ENCODE data around the gene CYP26C1. TPM values are rescaled to one million over a fixed set of nuclear protein-coding genes. Genes with fewer than 3 reads are reported as not detected.

CYP26C1 gene
- total and polyA plus RNA-seq, 8 donors = 7.0 TPM; not detected in 7

DNA sequence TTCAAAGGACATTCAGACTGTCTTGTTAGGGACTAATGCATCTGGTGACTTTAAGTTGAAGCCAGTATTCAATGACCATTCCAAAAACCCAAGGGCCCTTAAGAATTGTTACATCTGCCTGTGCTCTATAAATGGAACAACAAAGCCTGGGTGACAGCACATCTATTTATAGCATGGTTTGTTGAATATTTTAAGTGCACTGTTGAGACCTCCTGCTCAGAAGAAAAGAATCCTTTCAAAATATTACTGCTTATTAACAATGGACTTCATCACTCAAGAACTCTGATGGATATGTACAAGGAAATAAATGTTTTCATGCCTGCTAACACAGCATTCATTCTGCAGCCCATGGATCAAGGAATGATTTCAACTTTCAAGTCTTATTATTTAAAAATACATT is 33.1 kb upstream of the CYP26C1 start:
- Histone ChIP-seq H3K9me3 (peaks cover 0 to 5% (median 0%) of the 10 kb centered on the region in 4 donors), H3K4me3 (no peak overlapping the region), H3K27me3 (no peaks in the 10 kb centered on the region), H3K36me3 (peaks cover 0 to 20% (median 6%) of the 10 kb centered on the region in 4 donors), H3K4me1 (no peaks in the 10 kb centered on the region), H3K27ac (no peak overlapping the region)
- intact Hi-C loops (cut with DNase I; ENCODE audit: low total_unique reads) = no loop called here
- TF ChIP-seq, protein P1, sequence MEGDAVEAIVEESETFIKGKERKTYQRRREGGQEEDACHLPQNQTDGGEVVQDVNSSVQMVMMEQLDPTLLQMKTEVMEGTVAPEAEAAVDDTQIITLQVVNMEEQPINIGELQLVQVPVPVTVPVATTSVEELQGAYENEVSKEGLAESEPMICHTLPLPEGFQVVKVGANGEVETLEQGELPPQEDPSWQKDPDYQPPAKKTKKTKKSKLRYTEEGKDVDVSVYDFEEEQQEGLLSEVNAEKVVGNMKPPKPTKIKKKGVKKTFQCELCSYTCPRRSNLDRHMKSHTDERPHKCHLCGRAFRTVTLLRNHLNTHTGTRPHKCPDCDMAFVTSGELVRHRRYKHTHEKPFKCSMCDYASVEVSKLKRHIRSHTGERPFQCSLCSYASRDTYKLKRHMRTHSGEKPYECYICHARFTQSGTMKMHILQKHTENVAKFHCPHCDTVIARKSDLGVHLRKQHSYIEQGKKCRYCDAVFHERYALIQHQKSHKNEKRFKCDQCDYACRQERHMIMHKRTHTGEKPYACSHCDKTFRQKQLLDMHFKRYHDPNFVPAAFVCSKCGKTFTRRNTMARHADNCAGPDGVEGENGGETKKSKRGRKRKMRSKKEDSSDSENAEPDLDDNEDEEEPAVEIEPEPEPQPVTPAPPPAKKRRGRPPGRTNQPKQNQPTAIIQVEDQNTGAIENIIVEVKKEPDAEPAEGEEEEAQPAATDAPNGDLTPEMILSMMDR (IDR thresholded peaks at IDR 0.05) = no peak
- TF ChIP-seq EP300 (IDR thresholded peaks at IDR 0.05) (no peak), POLR2AphosphoS5 (IDR thresholded peaks at IDR 0.05) (no peak), POLR2A (IDR thresholded peaks at IDR 0.05) (no peak)
- DNase-seq = no peak

DNA sequence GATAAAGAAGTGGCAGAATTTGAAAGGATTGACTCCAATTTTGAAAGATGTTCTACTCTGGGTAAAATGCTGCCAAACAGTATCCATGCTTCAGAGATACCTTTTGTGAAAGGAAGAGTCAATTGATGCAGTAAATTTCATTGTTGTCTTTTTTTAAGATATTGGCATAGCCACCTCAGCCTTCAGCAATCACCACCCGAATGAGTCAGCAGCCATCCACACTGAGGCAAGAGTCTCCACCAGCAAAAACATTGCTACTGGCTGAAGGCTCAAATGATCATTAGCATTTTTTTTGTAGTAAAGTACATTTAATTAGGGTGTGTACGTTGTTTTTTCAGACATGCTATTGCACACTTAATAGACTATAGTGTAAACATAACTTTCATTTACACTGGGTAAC is 31.7 kb upstream of the CYP26C1 start:
- peaks cover 0 to 11% (median 1%) of the 10 kb centered on the region in 4 donors for H3K4me1 ChIP-seq
- no peak for TF ChIP-seq EP300 (IDR thresholded peaks at IDR 0.05)
- no peak for TF ChIP-seq POLR2A (IDR thresholded peaks at IDR 0.05)
- TF ChIP-seq POLR2AphosphoS5 (IDR thresholded peaks at IDR 0.05) = no peak
- TF ChIP-seq, protein P1 (IDR thresholded peaks at IDR 0.05) = no peak
- H3K9me3 ChIP-seq = peaks cover 0 to 5% (median 0%) of the 10 kb centered on the region in 4 donors
- peaks cover 0 to 20% (median 6%) of the 10 kb centered on the region in 4 donors for H3K36me3 ChIP-seq
- DNase-seq = no peak
- no peak overlapping the region for H3K4me3 ChIP-seq
- no peaks in the 10 kb centered on the region for H3K27me3 ChIP-seq
- 80 to 91% (median 89%) methylated on average over 2 of the region's 2 CpGs for WGBS, 5 donors
- H3K27ac ChIP-seq = no peak overlapping the region
- intact Hi-C loops (cut with DNase I; ENCODE audit: low total_unique reads) = no loop called here

DNA sequence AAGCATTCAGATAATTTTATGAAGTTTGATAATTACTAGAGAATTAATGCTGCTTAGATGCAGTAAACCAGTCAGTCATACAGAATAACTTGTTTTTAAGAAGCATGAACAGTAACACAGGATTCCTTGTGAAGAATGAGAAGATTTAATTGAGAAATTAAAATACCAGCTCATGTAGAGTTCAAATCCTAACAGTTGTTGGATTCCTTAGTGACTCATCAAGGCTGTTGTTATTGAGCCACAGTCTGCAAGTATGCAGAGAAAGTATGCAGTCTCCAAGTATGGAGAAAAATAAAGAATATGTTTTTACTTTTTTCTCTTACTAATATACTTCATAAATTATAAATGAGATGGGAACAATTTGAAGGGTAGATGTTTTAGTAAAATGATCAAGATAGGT is 30.2 kb upstream of the CYP26C1 start:
- Histone ChIP-seq H3K9me3 (peaks cover 0 to 5% (median 0%) of the 10 kb centered on the region in 4 donors), H3K4me1 (peaks cover 0 to 21% (median 8%) of the 10 kb centered on the region in 4 donors), H3K36me3 (peaks cover 0 to 13% (median 3%) of the 10 kb centered on the region in 4 donors), H3K27ac (no peak overlapping the region), H3K27me3 (no peaks in the 10 kb centered on the region), H3K4me3 (no peak overlapping the region)
- intact Hi-C loops (cut with DNase I; ENCODE audit: low total_unique reads) = no loop called here
- TF ChIP-seq, protein P1 (IDR thresholded peaks at IDR 0.05) = no peak
- no peak for TF ChIP-seq POLR2A (IDR thresholded peaks at IDR 0.05)
- no peak for TF ChIP-seq EP300 (IDR thresholded peaks at IDR 0.05)
- no peak for TF ChIP-seq POLR2AphosphoS5 (IDR thresholded peaks at IDR 0.05)
- peak in 1 of 2 donors; percentile 4 for DNase-seq

DNA sequence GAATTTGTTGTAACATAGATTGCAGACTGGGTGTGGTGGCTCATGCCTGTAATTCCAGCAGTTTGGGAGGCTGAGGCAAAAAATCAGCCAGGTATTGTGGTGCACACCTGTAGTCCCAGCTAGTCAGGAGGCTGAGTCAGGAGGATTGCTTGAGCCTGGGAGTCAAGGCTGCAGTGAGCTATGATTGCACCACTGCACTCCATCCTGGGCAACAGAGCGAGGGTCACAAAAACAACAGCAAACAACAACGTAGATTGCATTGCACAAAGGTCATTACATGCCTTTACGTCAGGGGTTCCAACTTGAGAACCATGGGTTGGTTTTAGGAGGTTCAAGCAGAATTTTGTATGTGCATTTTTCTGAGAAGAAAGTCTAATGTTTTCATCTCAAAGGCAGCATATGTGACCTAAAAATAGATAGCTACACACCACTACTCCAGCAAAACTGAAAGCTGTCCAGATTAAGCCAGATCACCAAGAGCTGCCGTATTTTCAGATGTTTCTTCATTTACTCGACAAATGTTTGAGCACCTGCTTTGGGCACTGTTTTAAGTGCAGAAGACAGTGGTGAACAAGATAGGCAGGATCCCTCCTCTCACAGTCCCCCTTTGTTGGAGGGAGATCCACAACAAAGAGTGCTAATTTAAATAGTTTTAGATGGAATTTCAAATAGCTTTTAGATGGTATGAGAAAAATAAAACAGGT is 28.3 kb upstream of the CYP26C1 start:
- 86 to 95% (median 88%) methylated on average over 5 of the region's 5 CpGs for WGBS, 5 donors
- Histone ChIP-seq H3K4me3 (no peak overlapping the region), H3K27ac (no peak overlapping the region), H3K27me3 (no peaks in the 10 kb centered on the region), H3K36me3 (peaks cover 0 to 7% (median 0%) of the 10 kb centered on the region in 4 donors), H3K9me3 (peaks cover 0 to 4% (median 0%) of the 10 kb centered on the region in 4 donors), H3K4me1 (peaks cover 0 to 21% (median 8%) of the 10 kb centered on the region in 4 donors)
- DNase-seq = no peak
- TF ChIP-seq, protein P1 (IDR thresholded peaks at IDR 0.05) = no peak
- TF ChIP-seq EP300 (IDR thresholded peaks at IDR 0.05) (no peak), POLR2AphosphoS5 (IDR thresholded peaks at IDR 0.05) (no peak), POLR2A (IDR thresholded peaks at IDR 0.05) (no peak)
- intact Hi-C loops (cut with DNase I; ENCODE audit: low total_unique reads) = no loop called here
